NCI-H774 (cell line): Measurements from ENCODE around the gene RHCE.
"Not testable (repeated sequence)": the region's sequence is repeated elsewhere in the genome, so short reads cannot be mapped to it uniquely, and the experiment has no call there.

Source experiments
- DNase-seq: peaks from one replicate; lab custom pipeline; 2025; lab: John Stamatoyannopoulos, UW

RHCE gene

DNA sequence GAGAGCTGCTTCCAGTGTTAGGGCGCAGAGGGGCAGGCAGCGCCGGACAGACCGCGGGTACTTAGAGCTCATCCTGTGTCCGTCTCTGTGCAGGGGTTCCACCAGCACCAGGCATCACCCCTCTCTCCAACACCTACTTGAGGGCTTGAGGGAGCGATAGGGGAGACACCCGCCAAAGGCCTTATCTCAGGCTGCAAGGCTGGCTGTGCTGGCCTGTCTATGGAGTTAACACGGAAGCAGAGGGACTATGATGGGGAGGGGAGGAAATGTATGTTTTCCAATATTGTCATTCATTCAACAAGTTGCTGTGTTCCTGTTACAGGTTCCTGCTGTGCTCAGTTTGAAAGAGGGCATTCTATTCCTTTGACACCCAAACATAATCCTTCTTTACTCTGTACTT lies at the start of gene RHCE:
Gene RHCE, minus strand, starts transcription at position 111 of the 400 bp plus-strand sequence. Its CDS starts 39 bp downstream, at position 72.
- DNase-seq = not testable (repeated sequence)

DNA sequence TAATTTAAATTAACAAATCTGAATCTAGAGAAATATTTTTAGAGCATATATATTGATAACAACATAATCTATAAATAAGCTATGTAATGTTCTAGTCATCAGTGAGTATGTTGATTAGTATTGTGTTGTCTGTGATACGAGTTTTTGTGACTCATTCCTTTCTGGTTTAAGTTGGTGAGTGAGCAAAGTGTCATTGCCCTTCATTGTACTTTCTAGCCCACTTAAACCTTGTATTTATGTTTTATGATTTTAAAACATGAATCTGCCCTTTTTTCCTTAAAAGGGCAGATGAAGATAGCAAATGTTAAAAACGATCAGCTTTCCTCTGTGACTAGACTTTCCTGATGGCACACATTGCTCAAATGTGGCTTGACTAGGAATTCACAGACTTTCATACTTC lies 48.6 kb upstream of the RHCE start:
- no peak for DNase-seq

DNA sequence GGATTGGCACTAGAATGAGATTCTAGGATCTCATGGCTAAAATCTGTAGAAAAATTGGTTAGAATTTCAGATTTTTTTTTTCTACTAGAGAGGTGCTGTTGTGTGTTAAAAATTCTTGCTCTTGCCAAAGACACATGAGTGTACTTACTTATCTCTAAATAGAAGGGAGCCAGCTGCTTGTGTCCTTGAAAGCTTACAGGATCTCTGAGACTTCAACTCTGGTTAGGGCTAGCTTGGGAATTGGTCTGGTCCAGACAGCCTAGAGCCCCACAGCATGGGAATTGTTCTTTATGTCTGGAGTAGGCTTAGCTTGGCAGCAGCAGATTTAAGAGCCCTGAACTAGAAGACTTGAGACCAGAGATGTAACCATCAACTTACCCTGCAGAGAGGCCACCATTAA lies 47.4 kb upstream of the RHCE start:
- DNase-seq = no peak

DNA sequence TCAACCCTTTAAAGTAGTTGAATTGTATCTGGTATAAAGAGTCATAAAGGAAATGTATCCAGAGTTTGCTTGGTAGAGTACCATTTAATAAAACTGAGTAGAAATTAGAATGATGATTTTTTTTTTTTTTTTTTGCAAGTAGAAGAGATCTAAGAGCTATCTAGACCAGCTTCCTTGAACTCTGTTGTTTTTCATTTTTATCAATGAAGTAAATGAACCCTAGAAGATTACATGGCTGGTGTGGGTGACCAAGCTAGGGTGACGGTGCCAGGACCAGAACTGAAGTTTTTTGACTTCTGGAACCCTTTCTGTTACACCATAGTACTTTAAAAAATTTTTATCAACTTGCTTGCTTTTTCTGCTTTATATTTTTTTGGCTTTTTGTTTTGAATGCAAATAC lies 47.0 kb upstream of the RHCE start:
- no peak for DNase-seq

DNA sequence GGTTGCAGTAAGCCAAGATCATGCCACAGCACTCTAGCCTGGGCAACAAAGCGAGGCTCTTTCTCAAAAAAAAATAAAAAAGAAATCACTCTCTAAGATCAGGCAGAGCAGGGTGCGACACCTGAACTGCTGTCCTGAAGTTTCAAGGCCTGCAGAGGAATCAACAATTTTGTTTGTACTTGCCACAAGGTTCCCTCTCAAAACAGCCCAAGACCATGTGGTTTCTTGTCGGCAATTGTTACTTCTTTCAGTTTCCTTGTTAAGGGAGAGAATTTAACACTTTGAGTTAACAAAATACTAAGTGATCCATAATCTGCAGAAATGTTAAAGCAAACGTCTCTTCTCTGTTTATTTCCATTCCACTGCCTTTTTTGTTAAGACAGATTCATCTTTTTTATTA lies 46.6 kb upstream of the RHCE start:
- no peak for DNase-seq

DNA sequence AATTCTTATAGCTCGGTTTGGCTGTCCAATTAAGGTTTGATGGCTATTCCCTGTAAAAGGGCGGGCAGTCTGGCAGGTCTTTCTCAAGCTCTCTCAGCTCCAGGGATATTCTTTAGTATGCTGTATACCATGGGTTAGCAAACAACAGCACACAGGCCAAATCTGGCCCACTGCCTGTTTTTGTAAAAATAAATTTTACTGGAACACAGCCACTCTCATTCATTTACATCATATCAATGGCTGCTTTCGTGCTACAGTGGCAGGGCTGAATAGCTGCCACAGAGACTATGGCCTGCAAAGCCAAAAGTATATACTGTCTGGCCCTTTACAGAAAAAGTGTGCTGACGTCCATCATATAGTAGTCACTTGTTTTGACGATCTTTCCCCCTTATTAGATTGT lies 42.1 kb upstream of the RHCE start:
- no peak for DNase-seq

DNA sequence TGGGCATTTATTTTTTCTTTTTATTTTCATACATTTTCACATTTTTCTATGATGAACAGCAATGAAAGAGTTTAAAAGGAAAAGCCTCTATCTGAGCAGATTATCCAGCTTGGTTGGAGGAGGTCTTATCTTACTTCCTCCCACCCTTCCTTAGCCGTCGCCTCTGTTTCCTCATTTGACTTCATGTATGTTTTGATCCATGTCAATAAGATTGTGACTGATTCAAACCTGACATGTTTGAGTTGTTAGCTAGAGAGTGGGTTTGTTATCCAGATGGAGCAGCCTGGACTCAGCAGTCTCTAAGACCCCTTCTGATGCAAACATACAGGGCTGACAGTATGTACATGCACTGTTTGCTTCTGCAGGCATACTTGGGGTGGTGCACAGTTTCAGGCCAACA lies 41.2 kb upstream of the RHCE start:
- DNase-seq = no peak

DNA sequence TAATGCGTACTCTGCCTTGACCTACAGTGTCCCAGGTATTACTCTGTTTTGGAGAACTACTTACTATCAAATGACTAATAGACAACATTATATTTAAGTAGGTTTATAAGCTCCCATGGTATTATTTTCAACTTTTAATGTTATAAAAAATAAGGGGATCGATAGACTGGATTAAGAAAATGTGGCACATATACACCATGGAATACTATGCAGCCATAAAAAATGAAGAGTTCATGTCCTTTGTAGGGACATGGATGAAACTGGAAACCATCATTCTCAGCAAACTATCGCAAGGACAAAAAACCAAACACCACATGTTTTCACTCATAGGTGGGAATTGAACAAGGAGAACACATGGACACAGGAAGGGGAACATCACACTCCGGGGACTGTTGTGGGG lies 40.2 kb upstream of the RHCE start:
- not testable (repeated sequence) for DNase-seq

DNA sequence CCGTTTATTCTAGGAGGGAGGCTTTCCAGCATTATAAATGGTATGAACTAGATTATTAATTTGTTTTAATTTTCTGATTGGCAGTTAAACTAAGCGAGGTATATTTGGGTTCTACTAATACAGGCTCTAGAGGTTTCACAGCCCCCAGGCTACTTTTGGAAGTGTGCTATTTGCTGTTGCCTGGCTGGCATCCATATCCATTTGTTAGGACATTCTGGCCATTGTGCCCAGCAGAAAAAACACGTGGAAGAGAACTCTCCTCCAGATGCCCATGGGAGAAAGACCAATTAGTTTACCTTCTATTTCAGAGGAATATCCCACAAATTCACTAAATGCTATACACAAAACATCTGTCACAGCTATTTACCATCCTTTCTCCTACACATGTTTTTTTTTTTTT lies 39.4 kb upstream of the RHCE start:
- DNase-seq = no peak

DNA sequence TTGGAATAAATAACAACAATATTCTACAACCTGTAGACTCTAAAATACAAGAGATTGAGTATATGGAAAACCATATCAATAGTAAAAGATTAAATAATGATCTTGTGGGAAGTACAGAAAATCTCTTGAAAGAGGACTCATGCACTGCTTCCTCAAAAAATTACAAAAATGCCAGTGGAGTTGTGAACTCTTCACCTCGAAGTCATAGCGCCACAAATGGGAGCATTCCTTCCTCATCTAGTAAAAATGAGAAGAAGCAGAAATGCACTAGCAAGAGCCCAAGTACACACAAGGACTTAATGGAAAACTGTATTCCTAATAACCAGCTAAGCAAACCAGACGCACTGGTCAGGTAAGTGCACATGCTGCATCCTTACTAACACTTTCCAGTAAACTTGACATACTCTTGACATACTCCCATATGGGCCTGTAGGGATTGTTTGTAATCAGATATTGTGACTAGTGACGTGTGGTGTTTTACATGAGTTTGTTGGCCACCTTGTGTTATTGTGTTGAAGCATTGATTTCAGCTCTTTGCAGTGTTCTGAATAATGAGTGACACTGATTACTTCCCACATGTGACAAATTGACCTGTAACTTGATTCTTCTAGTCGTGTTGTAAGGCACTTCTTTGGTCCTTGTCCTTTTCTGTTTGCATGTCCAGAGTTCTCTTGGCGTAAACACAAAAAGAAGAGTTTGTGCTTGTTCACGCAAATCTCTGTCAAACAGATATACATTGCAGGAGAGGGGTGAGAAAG lies 38.1 kb upstream of the RHCE start:
- no peak for DNase-seq

DNA sequence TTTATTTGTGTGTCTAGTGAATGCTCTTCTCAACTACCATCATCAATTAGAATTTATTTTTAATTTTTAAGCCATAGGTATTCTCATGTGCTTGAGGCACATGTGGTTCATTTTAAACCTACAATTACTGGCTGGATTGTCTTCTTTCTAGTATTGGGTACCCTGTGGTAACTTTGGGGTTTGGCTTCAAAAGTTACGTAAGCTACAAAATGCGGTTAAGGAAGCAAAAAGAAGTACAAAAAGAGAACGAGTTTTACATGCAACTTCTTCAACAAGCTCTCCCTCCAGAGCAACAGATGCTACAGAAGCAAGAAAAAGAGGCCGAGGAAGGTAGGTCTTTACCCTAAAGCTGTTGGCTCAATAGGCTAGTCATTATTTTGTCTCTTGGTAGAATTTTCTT lies 35.9 kb upstream of the RHCE start:
- DNase-seq = no peak

DNA sequence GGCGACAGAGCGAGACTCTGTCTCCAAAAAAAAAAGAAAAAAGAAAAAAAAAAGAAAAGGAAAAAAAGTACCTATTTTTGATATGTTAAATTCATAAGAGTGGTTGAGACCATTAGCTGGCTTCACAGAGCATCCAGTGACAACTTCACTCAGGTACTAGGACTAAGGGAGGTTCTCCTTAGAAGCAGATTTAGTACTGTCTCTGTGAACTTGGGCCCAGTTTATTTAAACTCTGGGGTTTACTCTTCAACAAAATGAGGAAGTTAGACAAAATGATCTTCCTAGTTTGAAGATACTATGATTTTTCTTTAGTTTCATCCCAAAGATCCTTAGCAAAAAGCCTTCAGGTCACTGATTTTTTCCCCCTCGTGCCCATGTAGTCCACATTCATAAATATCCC lies 31.3 kb upstream of the RHCE start:
- DNase-seq = no peak

DNA sequence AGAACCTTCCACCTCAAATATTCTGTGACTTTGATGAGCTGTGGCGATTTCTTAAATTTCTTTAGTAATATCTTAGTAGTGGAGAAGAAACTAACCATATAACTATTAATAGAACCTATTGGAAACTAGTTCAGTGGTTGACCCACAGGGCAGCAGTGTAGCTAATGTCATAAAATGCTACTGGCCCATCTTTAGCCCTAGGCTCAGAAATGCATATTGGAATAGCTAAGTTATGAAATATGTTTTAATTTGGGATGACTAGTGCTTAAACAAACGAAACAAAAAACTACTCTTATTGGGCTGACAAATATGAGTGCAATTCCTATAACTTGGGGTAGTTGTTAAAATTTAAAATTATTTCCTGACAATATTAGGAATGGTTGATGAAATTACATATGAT lies 30.3 kb upstream of the RHCE start:
- DNase-seq = no peak

DNA sequence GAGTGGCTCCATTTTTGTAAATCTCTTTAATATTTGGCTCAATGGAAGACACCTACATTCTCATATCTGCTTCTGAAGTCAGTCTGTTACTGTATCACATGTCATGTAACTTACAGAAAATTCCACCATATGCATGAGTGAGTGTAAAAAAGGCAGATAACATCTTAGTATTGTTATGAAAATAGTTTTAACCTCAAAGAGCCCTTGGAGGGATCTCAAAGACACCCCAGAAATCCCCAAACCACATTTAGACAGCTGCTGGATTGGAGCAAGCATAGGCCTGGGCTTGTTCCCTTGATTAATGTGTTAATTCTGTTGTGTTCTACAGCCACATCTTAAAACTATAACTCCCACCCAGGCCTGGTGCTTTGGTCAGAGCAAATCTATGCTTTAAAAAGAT lies 26.9 kb upstream of the RHCE start:
- no peak for DNase-seq

DNA sequence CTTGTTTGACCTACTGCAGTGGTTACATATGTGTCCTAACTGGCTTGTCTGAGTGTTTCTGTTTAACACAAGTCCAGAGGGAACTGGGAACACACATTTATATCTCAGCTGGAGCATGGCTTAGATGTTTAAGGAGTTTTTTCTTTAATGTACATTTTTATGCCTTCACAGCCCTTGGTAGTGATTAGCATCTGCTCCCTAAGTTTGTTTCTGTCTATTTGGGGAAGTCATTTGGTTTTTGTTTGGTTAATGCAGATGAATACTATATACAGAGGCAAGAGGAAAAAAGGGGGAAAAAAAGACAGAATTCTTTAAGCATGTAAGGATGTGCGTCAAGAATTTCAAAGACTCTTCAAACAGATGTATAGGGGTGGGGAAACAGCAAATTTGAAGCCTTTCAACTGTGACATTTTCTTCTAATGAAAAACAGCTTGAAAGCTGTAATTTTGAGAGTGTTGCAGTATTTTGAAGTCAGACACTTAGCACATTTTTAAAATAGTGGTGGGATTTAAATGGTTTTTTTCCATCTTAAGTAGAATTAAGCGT lies 25.4 kb upstream of the RHCE start:
- no peak for DNase-seq

DNA sequence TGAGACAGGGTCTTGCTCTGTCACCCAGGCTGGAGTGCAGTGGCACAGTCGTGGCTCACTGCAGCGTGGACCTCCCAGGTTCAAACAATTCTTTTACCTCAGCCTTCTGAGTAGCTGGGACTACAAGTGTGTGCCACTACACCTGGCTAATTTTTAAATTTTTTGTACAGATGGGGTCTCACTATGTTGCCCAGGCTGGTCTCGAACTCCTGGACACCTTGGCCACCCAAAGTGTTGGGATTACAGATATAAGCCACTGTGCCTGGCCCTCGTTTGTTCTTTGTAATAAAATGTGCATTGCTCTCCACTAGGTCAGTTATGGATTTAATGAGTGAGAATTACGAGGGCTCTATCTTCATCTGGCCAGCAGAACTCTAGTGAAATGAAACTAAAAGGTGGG lies 24.0 kb upstream of the RHCE start:
- not testable (repeated sequence) for DNase-seq

DNA sequence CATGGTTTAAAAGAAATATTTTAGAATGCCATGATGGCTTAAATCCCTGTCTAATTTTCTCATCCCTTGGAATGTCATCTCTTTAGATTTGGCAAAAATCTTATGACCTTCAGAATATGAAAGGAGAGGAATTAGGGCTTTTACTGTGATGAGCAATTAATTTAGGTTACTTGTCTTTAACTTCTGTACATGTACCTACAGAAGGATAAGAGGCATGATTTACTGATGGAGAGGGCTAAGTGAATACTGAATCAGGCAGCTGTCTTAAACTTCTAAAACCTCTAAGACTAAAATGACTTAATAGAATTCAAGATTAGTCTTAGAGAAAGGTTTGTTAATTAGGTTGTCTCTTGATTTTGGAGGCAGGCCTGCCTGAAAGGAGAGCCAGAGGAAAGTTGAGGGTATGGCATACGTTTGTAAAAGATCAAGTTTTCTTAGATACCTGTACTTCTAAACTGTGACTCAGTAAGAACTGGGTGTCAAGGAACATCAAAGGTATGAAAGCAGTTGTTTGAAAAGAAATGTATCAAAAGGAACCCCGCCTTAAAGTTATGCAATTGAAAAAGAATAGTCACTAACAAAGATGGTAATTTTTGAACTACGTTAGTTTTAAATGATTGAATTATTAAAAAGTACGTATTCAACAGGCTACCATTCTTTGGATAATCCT lies 22.5 kb upstream of the RHCE start:
- DNase-seq = no peak

DNA sequence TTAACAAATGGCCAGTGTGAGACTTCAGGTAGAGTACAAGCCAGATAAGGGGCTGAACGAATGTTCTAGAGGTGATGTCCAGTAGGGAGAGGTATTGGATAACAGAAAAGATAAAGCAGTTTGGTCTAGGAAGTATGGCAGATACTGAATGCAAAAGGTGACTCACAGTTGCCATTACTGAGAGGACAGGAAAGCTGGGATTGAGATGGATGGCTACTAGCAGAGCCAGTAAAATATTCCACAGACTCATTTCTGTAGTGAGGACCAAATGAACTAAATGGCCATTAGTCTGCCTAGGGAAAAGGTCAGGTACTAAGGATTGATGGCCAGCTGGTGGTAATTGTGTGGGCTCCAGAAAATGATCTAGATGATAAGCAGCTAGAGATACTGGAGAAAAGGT lies 21.6 kb upstream of the RHCE start:
- no peak for DNase-seq

DNA sequence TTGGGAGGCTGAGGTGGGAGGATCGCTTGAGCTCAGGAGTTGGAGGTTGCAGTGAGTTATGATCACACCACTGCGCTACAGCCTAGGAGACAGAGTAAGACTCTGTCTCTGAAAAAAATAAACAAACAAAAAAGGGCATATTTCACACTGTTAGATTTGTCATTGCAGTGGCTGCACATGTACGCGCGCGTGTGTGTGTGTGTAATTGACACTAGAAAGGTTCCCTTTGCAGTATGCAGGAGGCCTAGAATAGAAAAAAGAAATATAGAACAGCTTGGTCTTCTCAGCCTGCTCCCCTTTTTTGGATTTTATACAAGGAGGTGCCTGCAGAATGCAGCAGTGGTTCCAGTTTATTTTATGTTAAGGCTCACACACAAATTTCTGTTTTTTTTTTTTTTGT lies 18.7 kb upstream of the RHCE start:
- DNase-seq = no peak

DNA sequence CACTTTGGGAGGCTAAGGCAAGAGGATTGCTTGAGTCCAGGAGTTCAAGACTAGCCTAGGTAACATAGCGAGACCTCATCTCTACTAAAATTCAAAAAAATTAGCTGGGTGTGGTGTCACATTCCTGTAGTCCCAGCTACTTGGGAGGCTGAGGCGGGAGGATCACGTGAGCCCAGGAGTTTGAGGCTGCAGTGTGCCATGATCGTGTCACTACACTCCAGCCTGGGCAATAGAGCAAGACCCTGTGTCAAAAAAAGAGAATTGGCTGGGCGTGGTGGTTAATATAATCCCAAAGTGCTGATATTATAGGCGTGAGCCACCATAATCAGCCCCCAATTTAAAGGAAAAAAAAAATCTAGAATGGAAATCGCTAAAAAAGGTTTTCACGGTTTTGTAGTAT lies 17.0 kb upstream of the RHCE start:
- no peak for DNase-seq

DNA sequence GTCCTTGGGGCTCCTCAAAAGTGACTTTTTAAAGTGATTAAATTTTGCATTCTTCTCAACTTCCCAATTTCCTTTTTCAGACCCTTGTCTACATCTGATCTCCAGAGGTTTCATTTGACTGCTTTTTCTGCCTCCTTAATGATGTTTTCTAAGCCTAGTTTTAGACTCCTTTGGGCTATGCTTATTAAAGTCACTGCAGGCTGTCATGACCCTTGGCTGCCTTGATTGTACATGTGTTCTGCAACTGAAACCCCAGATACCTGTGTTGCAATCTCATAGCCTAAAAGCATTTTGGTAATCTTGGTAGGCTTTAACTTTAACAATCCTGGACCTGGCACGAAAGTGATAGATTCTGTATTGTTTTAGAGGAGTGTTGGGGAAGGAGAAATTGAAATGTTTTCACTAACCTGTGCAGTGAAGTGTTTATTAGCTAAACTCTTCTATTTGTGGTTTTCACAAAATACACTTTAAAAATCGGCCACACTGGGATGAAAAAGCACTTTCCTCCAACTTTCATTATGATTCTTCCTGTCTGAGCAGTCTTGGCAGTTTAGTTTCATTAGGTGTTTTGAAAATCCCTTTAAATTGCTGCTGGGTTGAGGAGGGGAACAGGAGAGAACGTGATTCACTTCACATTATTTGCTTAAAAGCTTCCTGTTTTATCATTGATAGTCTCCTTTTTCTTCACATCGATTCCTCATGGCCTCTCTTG lies 14.9 kb upstream of the RHCE start:
- DNase-seq = no peak

DNA sequence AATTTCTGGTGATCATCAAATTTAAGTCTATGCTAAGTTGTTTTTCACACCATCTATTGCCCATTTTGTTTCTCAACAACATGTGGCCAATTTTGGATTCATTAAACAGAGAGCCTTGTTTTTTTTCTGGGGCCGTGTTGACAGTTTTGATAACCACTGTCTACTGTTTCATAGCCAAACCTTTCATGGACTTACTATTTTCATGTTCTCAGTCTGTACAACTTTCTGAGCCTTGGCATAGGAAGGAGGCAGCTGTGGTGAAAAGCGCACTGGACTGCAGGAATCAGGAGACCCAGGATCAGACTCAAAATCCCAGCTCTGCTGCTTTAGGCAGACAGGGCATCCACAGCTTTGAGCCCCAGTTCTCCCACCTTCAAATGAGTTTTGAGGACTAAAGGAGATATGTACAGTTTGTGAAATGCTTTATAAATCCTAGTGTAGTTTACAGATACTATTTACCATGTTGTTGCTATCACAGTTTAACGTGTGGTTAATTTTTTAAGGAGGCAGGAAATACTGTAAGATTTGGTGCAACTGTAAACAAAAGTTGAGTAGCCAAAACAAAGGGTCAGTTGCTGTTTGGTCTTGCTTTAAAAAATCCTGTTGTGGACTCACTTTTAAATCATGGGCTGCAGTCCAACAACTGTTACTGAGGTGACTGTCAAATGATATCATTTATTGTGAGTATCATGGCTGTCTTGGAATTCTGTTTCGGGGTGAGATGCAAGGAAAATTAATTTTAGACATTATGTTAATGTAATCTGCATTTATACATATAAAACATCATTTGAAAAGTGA lies 13.0 kb upstream of the RHCE start:
- no peak for DNase-seq
